Measurements from ENCODE around the gene CETP.

CETP gene

DNA sequence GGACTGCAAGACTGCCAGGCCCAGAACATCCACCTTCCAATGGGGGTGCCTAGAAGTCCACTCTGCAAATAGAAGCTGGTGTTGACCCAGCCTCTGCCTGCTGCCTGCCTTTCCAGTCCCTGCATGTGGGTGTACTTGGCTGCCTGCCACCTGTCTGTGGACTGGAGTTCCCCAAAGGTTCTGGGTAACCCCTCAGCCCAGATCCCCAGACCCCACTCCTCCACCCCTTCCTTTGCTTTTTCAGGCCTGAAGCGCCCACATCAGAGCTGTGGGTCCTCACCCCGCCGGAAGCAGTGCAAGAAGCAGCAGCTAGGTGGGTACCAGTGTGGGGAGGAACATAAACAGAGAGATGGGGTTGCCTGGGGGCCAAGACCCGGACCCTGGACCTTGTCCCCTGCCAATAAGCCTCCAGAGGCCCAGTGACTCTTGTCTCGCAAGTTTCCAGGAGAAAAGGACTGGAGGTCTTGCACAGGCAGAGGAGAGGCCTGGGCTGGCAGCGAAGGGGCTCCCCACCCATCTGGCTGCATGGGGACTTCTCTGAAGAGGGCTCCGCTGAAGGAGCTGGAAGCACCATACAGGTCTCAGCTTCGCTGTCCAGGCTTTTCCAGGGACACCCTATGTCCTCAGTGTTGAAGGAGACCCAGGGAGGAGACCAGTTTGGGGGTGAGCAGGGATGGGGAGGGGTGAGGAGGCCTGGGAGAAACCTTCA, 61.9 kb downstream of the CETP start:
- no peak for DNase-seq

DNA sequence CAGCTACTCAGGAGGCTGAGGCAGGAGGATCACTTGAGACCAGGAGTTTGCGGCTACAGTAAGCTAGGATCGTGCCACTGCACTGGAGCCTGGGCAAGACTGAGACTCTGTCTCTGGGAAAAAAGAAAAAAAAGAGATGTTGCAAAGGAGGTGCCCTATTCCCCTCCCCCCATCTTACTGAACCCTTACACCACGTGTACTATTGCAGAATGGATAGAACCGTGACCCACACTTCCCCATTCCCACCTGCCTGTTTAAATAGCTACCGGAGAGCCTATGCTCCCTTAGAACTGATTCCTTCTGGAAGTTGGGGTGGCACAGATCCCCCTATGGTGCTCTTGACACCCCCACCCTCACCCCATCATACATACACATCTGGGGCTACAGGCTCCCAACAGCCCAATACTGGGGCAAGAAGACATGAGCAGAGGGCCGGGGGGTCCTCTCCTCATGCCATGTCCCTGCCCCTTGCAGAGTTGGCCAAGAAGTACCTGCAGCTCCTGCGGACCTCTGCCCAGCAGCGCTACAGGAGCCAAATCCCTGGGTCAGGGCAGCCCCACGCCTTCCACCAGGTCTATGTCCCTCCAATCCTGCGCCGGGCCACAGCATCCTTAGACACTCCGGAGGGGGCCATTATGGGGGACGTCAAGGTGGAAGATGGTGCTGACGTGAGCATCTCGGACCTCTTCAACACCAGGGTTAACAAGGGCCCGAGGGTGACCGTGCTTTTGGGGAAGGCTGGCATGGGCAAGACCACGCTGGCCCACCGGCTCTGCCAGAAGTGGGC, 63.3 kb downstream of the CETP start:
- no peak for DNase-seq

DNA sequence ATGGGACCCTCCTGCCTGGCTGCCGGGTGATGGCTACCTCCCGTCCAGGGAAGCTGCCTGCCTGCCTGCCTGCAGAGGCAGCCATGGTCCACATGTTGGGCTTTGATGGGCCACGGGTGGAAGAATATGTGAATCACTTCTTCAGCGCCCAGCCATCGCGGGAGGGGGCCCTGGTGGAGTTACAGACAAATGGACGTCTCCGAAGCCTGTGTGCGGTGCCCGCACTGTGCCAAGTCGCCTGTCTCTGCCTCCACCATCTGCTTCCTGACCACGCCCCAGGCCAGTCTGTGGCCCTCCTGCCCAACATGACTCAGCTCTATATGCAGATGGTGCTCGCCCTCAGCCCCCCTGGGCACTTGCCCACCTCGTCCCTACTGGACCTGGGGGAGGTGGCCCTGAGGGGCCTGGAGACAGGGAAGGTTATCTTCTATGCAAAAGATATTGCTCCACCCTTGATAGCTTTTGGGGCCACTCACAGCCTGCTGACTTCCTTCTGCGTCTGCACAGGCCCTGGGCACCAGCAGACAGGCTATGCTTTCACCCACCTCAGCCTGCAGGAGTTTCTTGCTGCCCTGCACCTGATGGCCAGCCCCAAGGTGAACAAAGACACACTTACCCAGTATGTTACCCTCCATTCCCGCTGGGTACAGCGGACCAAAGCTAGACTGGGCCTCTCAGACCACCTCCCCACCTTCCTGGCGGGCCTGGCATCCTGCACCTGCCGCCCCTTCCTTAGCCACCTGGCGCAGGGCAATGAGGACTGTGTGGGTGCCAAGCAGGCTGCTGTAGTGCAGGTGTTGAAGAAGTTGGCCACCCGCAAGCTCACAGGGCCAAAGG, 64.4 kb downstream of the CETP start:
- no peak for DNase-seq

DNA sequence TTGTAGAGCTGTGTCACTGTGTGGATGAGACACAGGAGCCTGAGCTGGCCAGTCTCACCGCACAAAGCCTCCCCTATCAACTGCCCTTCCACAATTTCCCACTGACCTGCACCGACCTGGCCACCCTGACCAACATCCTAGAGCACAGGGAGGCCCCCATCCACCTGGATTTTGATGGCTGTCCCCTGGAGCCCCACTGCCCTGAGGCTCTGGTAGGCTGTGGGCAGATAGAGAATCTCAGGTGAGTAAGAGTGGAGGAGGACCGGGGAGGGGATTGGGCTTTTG, 65.0 kb downstream of the CETP start:
- no peak for DNase-seq

DNA sequence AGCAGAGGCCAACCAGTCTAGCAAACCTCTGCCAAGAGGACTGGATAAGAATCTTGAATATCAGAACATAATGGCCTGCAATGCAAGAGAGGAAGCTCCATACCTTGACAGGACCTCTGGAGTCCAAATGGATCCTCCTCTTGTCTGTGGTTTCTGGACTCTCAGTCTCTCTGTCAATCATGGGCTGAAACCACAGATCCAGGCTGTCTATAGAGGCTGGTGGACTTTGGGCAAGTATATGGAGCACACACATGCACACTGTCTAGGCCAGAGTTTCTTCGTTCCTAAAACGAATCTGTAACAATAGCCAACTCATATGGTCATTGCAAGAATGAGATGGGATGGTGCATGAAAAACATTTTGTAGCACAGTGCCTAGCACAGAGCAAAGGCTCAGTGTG, 65.3 kb downstream of the CETP start:
- DNase-seq: no peak

DNA sequence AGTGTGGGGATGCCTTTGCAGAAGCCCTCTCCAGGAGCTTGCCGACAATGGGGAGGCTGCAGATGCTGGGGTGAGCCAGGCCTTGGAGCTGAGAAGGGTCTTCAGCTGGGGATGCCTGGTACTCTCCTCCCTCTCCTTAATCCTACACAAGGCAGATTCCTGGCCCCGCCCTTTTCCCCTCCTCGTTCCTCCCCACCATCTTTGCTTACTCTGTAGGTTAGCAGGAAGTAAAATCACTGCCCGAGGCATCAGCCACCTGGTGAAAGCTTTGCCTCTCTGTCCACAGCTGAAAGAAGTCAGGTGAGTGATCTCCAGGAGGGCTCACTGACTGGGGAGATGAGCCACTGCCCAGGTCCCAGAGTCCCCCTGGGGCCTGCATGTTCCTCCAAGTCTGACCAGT, 66.3 kb downstream of the CETP start:
- no peak for DNase-seq

DNA sequence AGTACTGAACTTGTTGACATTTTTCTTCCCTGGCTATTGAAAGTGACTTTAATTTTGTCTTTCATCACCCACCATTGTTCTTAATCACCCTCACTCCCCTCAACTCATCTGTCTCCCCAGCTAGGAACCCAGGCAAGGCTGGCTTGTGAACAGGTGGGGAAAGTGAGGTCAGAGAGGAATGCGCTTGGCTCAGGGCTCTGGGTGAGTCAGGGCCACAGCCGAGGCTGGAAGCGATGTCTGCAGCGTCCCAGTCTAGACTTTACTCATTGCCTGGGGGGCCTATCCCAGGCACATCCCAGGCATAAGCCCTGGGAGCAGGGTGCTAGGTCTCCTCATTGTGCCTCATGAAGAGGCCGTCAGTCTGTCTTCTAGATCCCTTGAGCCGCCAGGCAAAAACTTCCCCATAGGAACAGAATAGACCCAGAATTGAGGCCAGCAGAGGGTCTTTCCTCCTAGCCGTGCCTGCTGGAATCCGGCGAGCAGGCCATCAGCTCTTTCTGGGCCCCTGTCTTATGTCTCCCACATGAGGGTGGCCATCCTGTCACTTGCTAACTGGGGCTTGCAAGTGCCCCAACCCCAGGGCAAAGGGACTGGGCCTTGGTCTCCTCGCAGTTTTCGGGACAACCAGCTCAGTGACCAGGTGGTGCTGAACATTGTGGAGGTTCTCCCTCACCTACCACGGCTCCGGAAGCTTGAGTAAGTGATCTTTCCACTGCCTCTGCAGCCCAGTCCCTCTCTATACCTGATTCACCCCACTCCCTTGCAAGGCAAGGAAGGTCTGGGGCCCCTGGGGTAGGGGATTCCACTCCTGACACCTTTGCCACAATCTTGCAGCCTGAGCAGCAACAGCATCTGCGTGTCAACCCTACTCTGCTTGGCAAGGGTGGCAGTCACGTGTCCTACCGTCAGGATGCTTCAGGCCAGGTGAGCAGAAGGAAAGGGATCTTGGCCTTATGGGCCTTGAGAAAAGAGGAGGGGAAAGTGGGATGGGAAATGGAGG, 67.7 kb downstream of the CETP start:
- DNase-seq: peak; percentile 78

DNA sequence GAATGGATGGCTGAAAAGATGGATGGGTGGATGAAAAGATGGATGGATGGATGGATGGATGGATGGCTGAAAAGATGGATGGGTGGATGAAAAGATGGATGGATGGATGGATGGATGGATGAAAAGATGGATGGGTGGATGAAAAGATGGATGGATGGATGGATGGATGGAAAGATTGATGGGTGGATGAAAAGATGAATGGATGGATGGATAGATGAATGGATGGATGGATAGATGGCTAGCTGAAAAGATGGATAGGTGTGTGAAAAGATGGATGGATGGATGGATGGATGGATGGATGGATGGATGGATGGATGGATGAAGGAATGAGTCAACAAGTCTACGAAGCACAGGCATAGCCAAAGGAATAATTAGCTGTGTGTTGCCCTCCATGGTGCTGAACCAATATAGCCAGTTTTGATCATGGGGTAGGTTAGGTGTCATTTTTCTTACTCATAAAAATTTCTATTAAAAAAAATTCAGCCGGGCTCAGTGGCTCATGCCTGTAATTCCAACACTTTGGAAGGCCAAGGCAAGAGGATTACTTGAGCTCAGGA, 68.7 kb downstream of the CETP start:
- no peak for DNase-seq

DNA sequence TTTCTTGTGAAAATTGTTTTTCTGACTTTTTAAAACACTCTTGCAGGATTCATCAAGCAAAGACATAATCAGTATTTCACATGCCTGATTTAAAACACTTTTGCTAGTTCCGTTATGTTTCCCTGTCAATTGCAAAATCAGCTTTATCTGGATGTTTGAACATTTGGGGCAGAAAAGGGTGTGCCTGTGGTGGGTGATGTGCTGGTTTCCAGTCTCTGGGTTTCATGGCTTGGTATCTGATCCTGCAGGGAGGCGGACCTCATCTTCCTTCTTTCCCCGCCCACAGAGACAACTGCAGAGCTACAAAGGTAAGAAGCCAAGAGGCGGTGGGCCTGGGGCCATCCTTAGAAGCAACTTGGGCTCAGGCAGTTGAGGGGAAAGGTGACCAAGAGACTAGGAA, 69.4 kb downstream of the CETP start:
- no peak for DNase-seq

DNA sequence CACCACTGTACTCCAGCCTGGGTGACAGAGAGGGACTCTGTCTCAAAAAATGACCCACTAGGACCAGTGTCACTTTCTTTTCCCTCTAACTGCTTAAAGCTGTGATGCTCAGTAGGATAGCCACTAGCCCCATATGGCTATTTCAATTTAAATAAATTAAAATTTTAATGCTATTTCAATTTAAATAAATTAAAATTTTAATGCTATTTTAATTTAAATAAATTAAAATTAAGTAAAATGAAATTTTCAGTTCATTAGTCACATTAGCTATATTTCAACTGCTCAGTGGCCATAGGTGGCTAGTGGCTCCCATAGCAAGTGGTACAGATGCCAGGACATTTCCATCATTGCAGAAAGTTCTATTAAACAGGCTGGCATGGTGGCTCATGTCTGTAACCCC, 70.6 kb downstream of the CETP start:
- DNase-seq: no peak

DNA sequence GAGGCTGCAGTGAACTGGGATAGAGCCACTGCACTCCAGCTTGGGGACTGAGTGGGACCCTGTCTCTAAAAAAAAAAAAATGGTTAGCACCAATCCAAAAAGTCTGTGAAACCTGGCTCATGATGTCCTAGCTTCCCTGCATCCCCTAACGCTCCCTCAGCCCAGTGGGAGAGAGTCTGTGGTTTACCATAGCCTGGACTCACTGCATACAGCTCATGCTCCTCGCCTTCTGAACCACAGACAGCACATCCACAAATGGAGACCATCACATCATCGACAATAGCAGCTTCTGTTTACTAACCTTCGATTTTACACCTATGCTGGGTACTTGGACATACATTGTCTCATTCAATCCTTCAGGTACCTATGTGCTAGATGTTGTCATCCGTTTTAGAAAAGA, 71.2 kb downstream of the CETP start:
- DNase-seq: no peak

All from fibroblast of skin of abdomen (primary cell).